GM18502 (cell line): ENCODE data around the gene KCNJ11.

ENCODE experiments used
- ATAC-seq: cut with Tn5 transposase; IDR thresholded peaks from one replicate; pipeline ENCODE4 v1.9.1; 2021; ENCODE audit warnings: mild to moderate bottlenecking; ENCODE audit not compliant: unreplicated experiment, poor library complexity

KCNJ11 gene

DNA sequence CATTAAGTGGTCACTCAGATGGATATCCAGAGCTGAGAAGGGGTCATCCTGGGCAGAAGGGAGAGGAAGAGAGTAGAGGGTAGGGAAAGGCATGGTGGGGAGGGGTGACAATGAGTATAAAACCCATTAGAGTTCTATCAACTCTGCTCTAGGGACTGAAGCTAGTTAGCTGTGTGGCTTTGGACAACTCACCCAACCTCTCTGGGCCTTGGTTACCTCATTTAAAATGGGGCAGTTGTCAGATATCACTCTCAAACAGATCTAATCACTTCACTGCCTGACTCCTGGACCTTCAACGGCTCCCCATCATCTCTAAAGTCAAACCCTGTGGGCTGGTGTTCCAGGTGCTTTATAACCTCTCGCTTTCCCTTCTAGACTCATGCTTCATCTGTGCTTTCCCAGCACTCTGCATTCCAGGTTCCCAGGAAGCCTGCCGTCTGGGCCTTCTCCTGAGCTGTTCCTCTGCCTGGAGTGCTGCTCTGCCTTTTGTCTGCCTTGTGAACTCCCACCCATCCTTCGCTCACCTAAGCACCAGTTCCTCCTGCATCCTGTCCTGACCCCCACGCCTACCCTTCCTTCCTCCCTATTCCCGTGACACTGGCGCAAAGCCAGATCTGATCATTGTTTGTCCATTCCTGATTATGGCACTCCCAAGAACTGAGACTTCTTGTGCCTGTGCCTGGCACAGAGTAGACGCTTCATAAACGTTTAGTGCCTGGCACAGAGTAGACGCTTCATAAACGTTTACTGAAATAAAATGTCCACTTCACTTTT, 22.3 kb upstream of the KCNJ11 start:
- ATAC-seq: no peak

DNA sequence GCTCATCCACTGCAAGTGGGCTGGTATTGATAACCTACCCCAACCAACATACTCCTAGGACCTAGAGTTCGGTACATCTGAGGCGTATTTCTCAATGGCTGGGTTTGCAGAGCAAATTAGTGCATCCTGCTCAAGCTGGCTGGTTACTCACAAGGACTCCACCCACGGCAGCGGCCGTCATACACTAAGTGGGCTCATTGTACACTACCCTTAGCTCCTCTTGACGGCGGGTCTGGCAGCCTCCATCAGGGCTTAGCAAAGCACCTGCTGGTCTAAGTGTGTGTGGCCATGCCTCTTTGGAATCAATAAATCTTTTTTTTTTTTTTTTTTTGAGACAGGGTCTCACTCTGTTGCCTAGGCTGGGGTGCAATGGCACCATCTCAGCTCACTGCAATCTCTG, 20.2 kb upstream of the KCNJ11 start:
- no peak for ATAC-seq

DNA sequence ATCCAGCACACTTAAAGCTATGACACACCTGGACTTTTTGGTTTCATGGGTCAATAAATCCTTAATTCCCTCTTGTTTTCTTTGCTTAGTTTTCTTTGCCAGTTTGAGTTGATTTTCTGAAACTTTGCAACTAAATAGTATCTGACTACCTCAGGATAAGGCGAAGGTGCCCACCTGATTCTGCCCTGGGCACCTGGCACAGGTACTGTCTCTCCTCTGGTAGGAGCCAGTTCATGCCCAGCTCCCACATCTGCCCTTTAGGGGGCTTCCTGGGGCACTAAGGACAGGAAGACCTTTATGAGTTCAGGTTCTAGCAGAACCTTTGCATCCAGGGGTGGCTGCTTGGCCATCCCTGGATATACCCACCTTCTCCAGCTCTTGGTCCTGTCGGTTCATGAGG, 19.6 kb upstream of the KCNJ11 start:
- no peak for ATAC-seq

DNA sequence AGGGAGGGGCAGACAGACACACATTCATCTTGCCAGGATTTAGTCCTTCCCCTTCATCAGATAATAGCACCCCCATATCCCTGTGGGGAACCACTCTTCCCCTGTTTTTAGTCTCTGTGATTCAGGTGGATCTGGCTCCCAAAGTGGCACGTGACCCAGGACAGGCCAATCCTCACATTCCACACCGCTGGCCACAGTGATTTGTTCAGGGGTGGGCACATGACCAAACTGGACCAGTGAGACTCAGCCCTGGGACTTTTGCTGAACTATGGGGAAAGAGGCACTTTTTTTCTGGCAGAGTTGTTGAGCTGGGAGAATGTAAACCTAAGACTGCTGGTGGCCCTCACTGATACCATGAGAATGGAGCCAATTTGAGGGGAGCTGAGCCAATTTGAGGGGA, 19.1 kb upstream of the KCNJ11 start:
- no peak for ATAC-seq

DNA sequence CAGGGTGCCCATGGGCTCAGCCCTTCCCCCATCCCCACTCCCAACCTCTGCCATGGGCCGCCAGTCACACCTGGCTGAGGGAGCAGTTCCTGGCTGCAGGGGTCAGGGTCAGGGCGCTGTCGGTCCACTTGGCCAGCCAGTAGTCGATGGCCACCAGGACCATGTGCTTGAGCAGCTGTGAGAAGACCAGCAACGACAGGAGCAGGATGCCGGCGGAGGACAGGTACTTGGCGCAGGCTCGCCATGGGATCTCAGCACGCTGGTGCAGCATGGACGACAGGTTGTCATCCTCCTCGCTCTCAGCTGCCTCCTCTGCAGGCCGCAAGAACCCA, 18.3 kb upstream of the KCNJ11 start:
- ATAC-seq: no peak

DNA sequence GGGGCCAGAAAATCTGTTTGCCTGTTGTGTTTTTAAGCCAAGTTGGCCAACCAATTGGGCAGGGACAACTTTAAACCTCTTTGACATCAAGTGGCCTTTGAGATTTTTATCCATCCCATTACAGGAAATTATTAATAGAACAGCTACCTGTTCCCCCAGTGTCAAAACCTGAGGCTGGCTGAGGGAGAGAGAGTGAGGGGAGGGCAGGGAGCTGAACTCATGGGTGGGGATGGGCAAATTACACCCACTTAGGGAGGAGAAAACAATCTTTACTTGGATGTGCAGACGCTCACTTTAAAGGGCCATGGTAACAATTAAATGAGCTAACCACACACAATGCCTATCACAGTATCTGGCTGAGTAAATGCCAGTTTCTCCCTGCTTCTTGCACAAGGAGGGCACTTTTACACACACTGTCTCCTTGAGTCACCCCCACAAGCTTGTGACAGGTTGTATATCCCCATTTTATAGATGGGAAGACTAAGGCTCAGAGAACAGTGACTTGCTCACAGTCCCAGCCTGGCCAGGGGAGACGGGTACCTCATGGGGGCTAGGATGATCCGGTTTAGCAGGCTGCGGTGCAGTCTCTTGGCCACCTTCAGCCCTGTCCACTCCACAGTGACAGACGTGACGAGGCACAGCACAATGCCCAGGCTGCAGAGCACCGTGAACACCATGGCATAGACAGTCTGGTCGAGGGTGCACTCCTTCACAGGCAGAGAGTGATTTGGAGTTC, 17.8 kb upstream of the KCNJ11 start:
- ATAC-seq: no peak

DNA sequence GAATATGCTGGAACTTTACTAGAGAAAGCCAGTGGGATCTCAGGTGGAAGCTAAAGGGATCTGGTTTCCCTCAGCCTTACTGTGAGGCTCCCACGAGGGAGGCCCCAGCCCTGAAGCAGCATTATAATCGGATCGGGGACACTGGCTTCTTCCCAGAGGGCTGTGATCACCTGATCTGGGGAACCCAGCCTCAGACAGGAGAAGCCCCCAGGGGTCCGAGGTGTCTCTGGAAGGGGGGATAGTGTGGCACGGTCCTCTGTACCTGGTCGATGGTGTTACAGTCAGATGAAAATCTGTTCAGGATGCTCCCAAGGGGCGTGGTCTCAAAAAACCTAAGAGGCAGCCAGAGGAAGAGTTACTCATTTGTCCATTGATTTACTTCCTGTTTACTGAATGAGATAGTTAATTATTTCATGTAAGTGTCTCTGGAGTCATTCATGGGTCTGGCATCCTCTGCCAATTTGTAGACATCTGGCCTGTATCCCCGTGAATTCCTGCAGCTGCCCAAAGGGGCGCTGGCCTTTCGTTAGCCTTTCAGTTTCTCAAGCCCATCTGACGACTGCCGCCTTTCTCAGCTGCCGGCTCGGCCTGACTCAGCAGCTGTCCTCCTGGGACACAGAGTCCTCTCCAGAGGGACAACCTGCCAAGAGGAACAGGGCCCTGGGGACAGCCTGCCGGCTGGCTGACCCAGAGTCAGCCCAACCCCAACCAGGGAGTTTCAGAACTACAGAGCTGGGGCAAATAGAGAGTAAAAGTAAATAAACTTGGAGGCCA, 17.0 kb upstream of the KCNJ11 start:
- no peak for ATAC-seq

DNA sequence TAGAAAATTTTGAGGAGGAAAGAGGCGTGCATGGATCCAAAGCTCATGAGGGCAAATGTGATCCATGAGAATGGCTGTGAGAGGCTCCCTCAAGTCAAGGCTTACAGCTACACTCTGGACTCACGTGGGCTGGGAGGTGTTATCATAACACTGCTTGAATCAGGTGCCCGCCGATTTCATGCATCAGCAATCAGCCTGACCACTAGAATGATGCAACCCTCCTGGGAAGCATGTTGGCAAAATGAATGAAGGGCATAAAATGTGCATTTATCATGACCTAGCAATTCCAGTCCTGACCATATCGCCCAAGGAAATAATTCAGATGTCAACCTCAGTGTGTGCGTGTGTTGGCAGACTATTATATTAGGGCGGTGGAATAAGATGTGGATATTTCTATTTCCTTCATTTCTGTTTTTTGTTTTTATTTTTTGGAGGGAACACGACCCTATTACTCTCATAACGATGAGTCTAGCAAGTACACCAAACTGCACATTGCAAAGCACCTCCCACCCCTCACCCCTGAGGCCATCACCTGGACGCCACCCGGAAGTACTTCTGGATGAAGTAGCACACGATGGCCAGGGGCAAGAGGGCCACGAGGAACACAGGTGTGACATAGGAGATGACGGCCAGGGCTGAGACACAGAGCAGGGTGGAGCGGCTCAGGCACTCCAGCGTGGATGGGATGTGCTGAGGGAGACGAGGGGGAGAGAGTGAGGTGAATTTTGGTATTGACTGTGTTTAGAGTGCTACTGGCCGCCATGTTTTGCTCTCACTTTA, 15.7 kb upstream of the KCNJ11 start:
- ATAC-seq: no peak

DNA sequence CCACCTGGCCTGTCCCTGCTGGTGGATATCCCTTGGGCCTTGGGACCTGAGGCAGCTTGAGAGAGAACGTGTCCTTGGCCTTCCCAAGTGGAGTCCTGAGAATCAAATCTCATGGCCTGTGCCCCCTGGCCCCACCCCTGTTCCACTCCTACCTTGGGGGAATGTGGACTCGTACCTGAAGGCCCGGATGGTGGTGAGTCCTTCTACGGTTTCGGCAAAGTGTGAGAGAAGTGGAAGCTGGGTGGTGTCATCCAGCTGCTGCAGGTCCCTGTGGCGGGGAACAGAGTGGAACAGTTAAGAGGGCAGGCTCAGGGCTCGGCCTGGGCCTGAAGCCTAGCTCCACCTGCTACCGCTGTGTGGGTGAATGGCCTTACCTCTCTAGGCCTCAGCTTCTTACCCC, 14.0 kb upstream of the KCNJ11 start:
- ATAC-seq: no peak

DNA sequence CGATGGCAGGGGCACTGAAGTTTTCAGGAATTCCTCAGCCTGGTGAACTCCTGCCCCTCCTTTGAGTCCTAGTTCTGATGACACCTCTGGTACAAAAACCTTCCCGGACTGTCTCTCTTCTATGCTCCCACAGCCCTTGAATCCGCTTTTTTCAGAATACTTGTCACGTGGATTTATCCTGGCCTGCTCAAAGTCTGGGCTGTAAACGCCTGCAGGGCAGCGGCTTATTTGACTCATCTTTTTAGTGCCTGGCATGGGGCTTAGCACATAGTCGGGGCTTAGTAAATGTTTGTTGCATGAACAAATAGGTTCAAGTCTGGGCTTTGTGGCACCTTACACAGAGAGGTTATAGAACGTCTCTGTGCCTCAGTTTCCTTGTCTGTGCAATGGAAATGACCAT, 13.4 kb upstream of the KCNJ11 start:
- no peak for ATAC-seq

DNA sequence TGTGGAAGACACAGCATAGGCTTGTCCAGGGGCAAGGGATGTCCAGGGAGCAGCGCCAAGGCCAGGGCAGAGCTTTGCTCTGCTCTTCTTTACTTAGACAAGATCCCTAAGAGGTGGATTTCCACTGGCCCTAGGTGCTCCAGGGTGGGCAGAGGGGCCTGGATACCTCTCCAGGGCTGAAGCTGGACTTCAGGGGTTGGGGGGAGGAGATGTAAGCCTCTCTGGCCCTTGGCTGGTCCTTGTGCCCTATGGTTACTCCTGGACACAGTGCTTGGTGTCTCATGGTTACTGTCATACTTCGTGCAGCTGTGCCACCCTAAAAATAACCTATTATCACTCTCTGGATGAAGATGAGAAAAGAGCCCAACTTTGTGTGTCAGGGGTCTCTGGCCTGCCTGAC, 12.9 kb upstream of the KCNJ11 start:
- no peak for ATAC-seq

DNA sequence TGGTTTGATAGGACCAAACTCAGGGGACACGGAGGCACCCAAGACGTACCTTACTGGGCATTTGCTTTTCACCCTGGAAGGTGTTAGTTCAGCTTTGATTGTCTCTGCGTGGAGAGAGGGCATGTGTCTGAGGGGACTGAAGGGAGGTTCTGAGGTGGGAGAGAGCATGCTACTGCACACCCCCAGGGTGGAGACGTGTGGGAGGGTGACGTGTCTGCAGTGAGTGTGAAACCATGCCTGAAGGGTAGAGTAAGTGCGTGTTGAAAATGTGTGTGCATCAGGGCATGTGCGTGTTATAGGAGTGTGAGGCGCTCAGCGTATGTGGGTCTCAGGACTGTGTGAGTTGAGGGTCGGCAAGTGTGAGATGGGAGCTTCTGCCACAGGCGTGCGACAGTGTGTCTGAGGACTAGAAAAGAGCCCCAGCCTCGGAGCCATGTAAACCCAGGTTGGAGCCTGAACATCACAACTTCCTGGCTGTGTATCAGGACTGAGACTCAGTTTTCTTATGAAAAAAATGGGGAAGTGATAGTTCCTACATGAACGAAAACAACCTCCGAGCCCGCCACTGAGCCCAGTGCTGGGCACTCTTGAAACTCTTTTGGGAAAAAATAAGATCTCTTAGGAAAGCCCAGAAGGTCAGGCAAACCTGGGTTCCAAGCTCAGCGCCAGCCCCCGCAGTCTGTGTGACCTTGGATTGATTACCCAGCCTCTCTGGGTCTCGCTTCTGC, 11.8 kb upstream of the KCNJ11 start:
- peak; percentile 72 for ATAC-seq

DNA sequence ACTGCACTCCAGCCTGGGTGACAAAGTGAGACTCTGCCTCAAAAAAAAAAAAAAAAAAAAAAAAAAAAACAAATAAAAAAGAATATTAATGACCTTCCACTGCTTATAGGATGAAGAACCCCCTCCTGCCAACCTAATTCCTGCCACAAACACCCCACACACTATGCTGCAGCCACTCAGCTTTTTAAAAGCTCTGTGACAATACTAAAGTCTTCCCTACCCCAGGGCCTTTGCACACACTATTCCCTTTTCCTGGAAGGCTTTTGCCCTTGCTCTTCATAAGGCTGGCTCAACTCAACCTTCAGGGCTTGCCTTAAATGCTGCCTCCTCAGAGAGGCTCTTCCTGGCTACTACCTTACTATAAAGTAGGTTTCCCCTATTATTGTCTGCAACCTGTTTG, 10.8 kb upstream of the KCNJ11 start:
- no peak for ATAC-seq

DNA sequence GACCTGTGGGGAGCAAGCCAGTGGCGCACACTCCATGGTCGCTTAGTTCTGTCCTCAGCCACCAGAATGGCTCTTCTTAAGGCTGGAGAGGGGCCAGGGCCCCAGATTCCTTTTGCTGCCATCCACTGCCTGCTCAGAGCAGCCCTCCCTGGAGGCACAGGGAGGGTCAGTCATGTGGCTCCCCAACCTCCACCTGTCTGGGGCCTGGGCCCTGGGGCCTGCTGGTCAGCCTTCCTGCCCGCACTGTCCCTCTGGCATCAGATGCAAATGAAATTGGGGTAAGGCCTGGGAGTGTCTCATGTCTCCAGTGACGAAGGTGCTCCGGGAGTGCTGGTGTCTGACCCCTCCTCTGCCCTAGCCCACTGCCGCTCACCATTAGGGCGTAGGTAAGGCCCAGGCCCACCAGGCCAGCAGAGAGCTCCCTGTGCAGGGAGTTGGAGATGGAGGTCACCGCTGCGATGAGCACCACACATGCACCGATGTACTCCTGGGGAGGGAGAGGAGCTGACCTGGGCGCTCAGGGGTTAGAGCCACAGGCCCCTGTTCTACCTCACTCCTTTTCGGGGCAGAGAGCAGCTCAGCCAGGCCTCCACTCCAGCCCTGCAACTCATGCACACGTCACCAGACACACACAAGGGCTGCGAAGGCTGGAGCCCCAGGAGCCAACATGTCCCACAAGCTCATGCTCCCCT, 9.0 kb upstream of the KCNJ11 start:
- no peak for ATAC-seq

DNA sequence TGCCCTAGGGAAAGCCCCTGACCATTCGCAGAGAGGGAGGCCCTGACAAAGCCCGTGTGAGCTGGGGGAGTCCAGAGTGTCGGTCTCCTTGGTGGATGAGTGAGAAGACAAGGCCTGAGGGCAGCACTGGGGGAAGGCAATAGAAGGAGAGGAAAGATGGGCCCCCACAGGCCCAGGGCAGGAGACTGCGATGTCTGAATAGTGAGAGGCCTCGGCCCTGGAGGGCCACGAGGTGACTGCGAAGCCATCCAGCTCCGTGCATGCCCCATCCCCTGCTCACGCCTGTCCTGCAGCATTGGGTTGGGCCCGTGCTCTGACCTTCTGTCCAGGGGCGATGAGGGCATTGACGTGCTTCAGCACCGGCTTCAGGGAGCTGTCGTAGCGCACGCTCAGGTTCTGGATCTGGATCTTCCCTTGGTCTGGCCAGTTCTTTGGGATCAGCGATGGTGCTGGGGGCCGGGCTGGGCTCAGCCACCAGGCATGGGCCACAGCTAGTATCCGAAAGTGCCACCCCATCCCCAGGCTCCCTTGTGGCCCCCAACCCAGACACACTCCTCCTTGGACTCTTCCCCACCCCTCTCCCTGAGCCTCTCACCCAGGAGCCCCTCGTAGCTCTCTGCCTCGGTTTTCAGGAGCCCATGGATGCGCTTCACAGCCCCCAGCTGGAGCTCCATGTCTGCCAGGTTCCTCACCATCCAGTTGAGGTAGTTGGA, 8.3 kb upstream of the KCNJ11 start:
- no peak for ATAC-seq

DNA sequence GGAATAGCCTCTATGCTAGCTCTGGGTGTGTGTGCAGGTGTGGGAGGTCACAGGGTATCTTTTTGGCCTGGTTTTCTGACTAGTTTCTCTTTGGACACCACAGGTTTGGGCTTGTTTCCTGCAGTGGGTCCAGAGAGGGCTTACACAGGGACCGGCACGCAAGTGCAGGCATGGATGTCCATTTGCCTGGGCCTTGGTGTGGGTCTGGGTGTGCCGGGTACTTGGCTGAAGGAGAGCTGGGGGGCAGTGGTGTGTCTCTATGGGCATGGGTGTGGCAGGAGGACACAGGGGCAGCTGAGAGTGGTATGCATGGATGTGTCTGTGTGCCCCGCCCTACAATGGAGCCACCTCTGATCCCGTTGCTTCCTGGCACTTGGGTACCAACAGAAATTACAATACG, 7.5 kb upstream of the KCNJ11 start:
- no peak for ATAC-seq

DNA sequence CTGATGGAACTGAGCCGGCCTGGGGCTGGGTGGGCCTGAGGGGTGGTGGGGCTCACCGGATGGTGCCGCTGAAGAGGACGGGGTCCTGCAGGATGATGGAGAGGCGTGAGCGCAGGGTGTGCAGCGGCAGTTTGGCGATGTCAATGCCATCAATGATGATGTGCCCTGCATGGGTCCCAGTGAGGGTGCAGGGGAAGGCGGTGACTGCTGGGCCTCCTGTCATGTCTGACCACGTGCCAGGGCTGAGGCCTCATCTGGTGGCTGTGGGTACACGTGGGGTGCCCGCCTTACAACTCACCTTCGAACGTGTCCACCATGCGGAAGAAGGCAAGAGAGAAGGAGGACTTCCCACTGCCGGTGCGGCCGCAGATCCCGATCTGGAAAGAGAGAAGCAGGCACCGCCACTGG, 7.1 kb upstream of the KCNJ11 start:
- ATAC-seq: no peak

DNA sequence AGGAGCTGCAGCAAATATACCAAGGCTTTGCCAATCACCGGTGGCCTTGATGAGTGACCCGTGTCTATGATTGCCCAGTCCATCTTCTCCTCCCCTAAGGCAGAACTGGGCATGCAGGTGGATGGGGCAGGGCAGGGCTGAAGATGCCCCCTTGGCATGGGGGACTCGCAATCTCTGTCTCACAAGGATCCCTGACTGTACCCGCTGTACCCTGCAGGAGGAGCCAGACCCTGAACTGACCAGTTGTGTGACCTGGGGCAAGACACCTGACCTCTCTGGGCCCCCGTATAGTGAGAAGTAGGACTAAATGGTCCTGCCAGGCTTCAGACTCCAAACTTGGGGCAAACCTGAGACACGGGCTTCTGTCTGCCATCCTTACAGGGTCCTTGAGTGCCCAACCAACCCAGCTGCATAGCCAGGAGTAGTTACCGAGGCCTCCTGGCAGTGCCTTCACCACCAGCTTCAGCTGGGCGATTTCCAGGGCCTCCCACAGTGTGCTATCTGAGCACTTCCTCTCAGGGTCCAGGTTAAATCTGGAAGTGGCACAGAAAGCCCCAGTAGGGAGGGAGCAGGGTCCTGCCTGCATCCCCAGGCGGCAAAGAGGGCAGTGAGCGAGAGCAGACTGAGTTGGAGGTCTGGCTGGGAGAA, 6.4 kb upstream of the KCNJ11 start:
- no peak for ATAC-seq
